Measurements from ENCODE around the gene TSPAN31.

The TSPAN31 gene

DNA sequence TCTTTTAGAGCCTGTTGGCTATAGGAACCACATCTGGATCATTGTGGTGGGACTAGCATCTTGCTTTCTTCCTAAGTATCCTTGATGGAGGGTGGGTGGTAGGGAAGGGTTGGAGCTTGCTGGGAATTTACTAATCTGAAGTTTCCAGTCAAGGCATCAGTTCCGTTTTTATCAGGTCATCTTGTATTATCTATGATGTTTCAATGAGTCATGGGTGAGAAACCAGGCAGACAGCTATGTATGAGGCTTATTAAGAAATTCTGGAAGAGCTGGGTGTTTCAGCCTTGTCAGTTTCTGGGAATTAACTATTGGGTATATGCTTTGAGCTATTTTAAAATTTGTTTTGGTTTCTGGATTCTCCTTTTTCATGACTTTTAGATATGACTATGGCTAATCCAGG lies 49.1 kb downstream of the TSPAN31 start:
- DNase-seq (ENCODE audit: low spot score), result no peak

DNA sequence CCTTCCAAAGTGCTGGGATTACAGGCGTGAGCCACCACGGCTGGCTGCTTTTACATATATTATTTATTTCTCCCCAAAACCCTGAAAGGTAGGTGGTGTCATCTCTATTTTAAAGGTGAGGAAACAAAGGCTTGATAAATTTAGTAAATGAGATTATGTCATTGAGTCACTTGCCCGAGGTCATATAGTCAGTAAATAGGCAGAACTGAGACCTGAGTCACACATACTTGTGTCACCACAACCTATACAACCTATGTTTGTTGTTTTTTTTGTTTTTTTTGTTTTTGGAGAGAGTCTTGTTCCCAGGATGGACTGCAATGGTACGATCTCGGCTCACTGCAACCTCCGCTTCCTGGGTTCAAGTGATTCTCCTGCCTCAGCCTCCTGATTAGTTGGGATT lies 50.5 kb downstream of the TSPAN31 start:
- DNase-seq (ENCODE audit: low spot score), result no peak

DNA sequence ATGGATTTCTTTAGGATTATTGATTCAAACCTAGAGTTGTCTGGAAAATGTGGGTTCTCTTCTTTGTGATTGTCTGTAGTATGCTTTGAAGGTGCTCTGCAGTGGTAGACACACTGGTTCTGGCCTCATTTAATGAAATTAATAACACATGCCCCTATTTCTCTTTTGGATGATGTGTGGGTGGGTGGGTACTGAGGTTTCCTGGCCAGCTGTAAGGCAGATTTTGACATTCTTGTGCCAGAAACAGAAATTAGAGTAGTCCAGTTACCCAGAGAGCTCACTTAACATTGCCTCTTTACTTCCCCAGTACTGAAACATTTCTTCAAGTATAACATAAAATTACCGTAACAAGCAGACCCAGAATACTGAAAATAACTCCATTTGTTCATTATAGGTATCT lies 52.2 kb downstream of the TSPAN31 start:
- no peak for DNase-seq (ENCODE audit: low spot score)

DNA sequence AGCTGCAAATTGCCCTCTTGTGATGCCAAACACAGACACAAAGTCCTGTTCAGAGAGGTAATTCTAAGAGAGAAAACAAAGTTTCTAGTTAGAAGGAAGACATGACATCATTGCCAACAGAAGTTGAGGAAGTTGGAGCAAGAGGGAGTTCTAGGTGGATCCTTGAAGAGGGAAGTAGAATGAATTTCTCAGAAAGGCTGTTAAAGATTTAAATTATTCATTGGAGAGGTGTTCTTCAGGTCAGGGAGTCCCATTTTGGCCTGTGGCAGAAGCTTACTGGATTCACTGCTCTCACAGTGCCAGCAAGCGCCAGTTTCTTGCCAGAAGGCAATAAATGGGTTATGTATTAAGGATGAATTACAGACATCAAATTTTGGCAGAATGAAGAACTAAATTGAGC lies 53.1 kb downstream of the TSPAN31 start:
- DNase-seq (ENCODE audit: low spot score), result no peak
